Inflammatory macrophage (primary cell): ENCODE results near the gene TAS2R19.

ENCODE experiments used
- DNase-seq, 2 donors: peaks; one replicate each; pipeline ENCODE4 v3.0.0-alpha.2; 2020 to 2022

Gene TAS2R19

DNA sequence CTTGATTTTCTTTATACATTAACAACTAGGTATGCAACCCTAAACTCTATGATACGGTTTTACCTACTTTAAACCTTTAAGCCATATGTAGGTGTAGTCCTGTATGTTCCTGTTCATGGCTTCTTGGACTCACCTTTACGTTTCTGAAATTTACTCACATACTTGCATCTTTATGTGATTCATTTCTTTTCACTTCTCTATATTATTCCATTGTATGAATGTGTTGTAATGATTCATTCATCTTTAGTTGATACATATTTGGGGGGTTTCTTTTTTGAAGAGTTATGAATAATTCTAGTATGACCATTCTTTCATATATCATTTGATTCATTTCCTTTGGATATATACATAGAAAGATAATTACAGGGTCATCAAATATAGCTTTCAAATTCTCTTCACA, 33.3 kb downstream of the TAS2R19 start:
- no peak for DNase-seq

DNA sequence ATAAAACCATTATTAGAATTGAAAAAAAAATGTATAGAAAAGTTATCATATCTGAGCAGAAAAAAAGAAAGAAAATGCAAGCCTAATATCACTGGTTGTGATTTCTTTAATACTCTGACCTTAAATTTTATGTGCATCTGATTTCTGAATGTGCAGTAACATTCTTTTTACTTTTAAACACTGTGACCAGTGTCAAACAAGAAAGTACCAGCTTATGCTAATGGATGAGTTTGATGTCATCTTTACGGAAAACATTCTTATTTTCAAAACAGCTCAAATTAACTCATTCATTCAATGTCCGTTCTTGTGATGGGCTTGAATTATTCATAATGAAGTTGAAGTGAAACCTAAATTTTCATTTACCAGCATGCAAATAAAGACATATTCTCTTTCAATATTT, 35.6 kb downstream of the TAS2R19 start, which contains the start of gene TAS2R50:
TSS of gene TAS2R50 (minus strand) at position 101 of the 400 bp plus-strand sequence. CDS start at position 49, 52 bp downstream.
- DNase-seq = no peak

DNA sequence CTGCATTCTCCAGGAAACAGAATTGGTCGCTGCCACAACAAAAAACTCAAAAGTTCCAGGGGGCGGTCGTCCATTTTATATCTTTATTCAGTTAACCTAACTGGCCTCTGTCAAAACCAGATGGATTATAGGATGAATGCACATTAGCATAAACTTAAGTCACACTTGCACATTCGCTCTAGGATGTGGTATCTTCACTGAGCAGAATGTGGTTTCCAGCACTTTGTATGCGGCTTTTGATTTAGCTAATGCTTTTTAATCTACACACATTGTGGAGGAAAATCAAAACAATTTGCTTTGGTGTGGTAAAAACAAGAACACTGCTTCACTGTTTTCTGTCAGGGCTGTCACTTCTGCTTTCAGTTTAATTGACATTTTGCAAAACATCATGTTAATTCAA, 40.2 kb downstream of the TAS2R19 start:
- DNase-seq = no peak

DNA sequence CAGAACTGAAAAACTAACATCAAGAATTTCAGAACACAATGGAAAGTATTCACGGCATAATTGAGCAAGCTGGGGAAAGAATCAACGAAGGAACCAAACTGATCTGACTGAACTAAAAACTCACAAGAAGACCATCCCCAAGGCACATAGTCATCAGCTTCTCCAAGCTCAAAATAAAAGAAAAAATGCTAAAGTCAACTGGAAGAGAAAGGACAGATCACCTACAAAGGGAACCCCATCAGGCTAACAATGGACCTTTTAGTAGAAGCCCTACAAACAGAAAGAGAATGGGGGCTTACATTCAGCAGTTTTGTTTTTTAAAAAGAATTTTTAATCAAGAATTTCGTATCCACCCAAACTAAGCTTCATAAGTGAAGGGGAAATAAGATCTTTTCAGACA, 47.5 kb downstream of the TAS2R19 start:
- no peak for DNase-seq
